ENCODE results near the gene MGST3. TPM values are rescaled to one million over a fixed set of nuclear protein-coding genes. Genes with fewer than 3 reads are reported as not detected.

The MGST3 gene
- total RNA-seq, 1 experiment from 2014 or later, result 87.7 TPM

GRCh38 chr1:165695031-165695430, 64.0 kb downstream of the MGST3 start:
- Histone ChIP-seq H3K4me2 (ENCODE audit: insufficient read depth, insufficient read length, low read length) (no peak overlapping the region), H4K5ac (ENCODE audit: insufficient read length, low read depth, low read length) (no peak overlapping the region), H3K79me1 (ENCODE audit: insufficient read depth, low read depth, low read length, poor library complexity, severe bottlenecking) (no peaks in the 10 kb centered on the region), H2BK15ac (ENCODE audit: low read depth, low read length) (no peak overlapping the region), H2BK120ac (ENCODE audit: low read depth, low read length, poor library complexity, severe bottlenecking) (no peak overlapping the region), H3K4me1 (ENCODE audit: insufficient read depth, low read length) (no peaks in the 10 kb centered on the region), H3K79me2 (ENCODE audit: insufficient read depth, low read length) (peaks cover 5% of the 10 kb centered on the region; the same call in 1 of the 2 replicates), H3K23me2 (ENCODE audit: insufficient read length, low read depth, low read length, poor library complexity, severe bottlenecking) (no peaks in the 10 kb centered on the region), H4K20me1 (ENCODE audit: control insufficient read depth, insufficient read depth, insufficient read length) (no peaks in the 10 kb centered on the region), H2BK12ac (ENCODE audit: insufficient read length, low read depth, low read length) (no peak overlapping the region), H3K18ac (ENCODE audit: insufficient read length, low read depth, low read length) (no peak overlapping the region), H3K56ac (ENCODE audit: insufficient read length, low read depth, low read length) (no peak overlapping the region), H3K14ac (ENCODE audit: insufficient read depth, low read length) (no peak overlapping the region), H4K8ac (replicated peaks; ENCODE audit: insufficient read length, low read depth, low read length) (no peak overlapping the region), H3K9ac (ENCODE audit: extremely low read depth, insufficient read length, low read length) (no peak overlapping the region), H2BK20ac (ENCODE audit: low read depth, low read length, poor library complexity, severe bottlenecking) (no peak overlapping the region), H3K27me3 (ENCODE audit: insufficient read depth, low read length) (no peaks in the 10 kb centered on the region), H3K9me3 (ENCODE audit: control insufficient read depth, low read depth, low read length) (no peaks in the 10 kb centered on the region), H4K91ac (ENCODE audit: insufficient read length, low read depth, low read length) (no peak overlapping the region), H3K4ac (ENCODE audit: low read depth, low read length) (no peak overlapping the region), H3T11ph (ENCODE audit: low read length) (no peak overlapping the region), H2BK5ac (ENCODE audit: insufficient read length, low read length) (no peak overlapping the region), H3K27ac (ENCODE audit: insufficient read length, low read depth, low read length) (no peak overlapping the region), H2AFZ (ENCODE audit: low read length) (no peak overlapping the region), H2AK5ac (ENCODE audit: insufficient read length, low read length) (no peak overlapping the region), H3K23ac (ENCODE audit: insufficient read length, low read depth, low read length) (no peak overlapping the region)
- Mint-ChIP-seq H3K4me3 (no peak overlapping the region; a peak in 1 of 5 replicates), H3K9me3 (peaks cover 21 to 22% of the 10 kb centered on the region in 2 experiments), H3K36me3 (ENCODE audit: insufficient read depth in 1 of 3, low read depth in 3 of 3) (peaks cover 41 to 43% (median 43%) of the 10 kb centered on the region in 3 experiments), H3K4me1 (peaks cover 10 to 14% of the 10 kb centered on the region in 2 experiments), H3K27me3 (ENCODE audit: low read depth) (no peaks in the 10 kb centered on the region), H3K27ac (peak overlapping the region in 1 of 3 experiments; percentile 51; a peak in 1 of 7 replicates)
- DNase-seq, result no peak
- no peak for TF ChIP-seq CTCF (conservative IDR thresholded peaks at IDR 0.05)
- WGBS (ENCODE audit: extremely low coverage, insufficient read length, low lambda C conversion rate), result no CpG with 5 or more reads among the region's 7 CpGs

Measured in H9 (cell line).